HL-60 (cell line): ENCODE results near the gene NCMAP.

Experiments used
- DNase-seq, 2 experiments: peaks; one replicate each; pipeline ENCODE4 v3.0.0-alpha.2; 2010 to 2020; ENCODE audit warnings: low read depth in 1 of 2, low spot score in 1 of 2
- H3K27ac ChIP-seq: fragments of 250-450 bp; sonication (Bioruptor Pico); replicated peaks from 2 replicates; pipeline ENCODE4 v1.5.1; 2020; ENCODE audit warnings: mild to moderate bottlenecking, moderate library complexity
- H3K27me3 ChIP-seq: fragments of 250-450 bp; sonication (Bioruptor Pico); 2 replicates; pipeline ENCODE4 v1.5.1; 2021; ENCODE audit warnings: mild to moderate bottlenecking, moderate library complexity; ENCODE audit not compliant: insufficient read depth, poor library complexity, severe bottlenecking
- H3K4me3 ChIP-seq: replicated peaks from 2 replicates; pipeline ENCODE4 v1.5.1; 2011; ENCODE audit warnings: mild to moderate bottlenecking, control low read depth, low read length; ENCODE audit not compliant: insufficient read depth
- GABPA ChIP-seq: IDR thresholded peaks from 2 replicates; pipeline ENCODE4 v1.6.1; 2012; ENCODE audit warnings: low read depth
- POLR2AphosphoS5 ChIP-seq: IDR thresholded peaks from 2 replicates; pipeline ENCODE4 v1.6.1; 2012; ENCODE audit warnings: low read depth
- SPI1 ChIP-seq: IDR thresholded peaks from 2 replicates; pipeline ENCODE4 v1.6.1; 2012; ENCODE audit warnings: low read depth, mild to moderate bottlenecking, borderline replicate concordance
- TF ChIP-seq, protein P1 (sequence below): IDR thresholded peaks from 2 replicates; pipeline ENCODE4 v1.6.1; 2012; ENCODE audit warnings: low read depth; ENCODE audit not compliant: insufficient replicate concordance
- TF ChIP-seq, protein P2 (sequence below): IDR thresholded peaks from one replicate; pipeline ENCODE4 v1.5.1; 2011; ENCODE audit warnings: low read length, control low read depth, inconsistent platforms; ENCODE audit not compliant: insufficient read depth

NCMAP gene

DNA sequence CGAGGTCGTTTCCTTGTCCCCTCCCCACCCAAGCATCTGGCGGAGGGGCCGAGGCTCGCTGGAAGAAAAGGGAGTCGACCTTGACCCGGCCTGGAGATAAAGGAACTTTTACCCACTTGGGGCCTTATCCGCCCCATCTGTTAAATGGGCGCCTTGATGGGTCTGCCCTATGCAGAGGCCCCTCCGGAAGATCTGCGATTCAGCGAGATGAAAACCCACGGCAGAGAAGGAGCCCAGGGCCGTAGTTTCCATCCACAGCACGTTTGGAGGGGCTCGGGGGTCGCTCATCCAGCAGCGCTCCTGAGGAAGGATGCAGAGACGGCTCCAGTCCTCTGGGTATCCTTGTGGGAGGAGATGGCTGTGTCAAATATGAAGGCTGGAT lies 518 bp downstream of the NCMAP start:
- no peak overlapping the region for H3K4me3 ChIP-seq
- no peak for TF ChIP-seq SPI1
- TF ChIP-seq GABPA = no peak
- TF ChIP-seq, protein P1, sequence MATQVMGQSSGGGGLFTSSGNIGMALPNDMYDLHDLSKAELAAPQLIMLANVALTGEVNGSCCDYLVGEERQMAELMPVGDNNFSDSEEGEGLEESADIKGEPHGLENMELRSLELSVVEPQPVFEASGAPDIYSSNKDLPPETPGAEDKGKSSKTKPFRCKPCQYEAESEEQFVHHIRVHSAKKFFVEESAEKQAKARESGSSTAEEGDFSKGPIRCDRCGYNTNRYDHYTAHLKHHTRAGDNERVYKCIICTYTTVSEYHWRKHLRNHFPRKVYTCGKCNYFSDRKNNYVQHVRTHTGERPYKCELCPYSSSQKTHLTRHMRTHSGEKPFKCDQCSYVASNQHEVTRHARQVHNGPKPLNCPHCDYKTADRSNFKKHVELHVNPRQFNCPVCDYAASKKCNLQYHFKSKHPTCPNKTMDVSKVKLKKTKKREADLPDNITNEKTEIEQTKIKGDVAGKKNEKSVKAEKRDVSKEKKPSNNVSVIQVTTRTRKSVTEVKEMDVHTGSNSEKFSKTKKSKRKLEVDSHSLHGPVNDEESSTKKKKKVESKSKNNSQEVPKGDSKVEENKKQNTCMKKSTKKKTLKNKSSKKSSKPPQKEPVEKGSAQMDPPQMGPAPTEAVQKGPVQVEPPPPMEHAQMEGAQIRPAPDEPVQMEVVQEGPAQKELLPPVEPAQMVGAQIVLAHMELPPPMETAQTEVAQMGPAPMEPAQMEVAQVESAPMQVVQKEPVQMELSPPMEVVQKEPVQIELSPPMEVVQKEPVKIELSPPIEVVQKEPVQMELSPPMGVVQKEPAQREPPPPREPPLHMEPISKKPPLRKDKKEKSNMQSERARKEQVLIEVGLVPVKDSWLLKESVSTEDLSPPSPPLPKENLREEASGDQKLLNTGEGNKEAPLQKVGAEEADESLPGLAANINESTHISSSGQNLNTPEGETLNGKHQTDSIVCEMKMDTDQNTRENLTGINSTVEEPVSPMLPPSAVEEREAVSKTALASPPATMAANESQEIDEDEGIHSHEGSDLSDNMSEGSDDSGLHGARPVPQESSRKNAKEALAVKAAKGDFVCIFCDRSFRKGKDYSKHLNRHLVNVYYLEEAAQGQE = no peak
- TF ChIP-seq, protein P2, sequence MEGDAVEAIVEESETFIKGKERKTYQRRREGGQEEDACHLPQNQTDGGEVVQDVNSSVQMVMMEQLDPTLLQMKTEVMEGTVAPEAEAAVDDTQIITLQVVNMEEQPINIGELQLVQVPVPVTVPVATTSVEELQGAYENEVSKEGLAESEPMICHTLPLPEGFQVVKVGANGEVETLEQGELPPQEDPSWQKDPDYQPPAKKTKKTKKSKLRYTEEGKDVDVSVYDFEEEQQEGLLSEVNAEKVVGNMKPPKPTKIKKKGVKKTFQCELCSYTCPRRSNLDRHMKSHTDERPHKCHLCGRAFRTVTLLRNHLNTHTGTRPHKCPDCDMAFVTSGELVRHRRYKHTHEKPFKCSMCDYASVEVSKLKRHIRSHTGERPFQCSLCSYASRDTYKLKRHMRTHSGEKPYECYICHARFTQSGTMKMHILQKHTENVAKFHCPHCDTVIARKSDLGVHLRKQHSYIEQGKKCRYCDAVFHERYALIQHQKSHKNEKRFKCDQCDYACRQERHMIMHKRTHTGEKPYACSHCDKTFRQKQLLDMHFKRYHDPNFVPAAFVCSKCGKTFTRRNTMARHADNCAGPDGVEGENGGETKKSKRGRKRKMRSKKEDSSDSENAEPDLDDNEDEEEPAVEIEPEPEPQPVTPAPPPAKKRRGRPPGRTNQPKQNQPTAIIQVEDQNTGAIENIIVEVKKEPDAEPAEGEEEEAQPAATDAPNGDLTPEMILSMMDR = no peak
- TF ChIP-seq POLR2AphosphoS5 = no peak
- peaks cover 30% of the 10 kb centered on the region for H3K27me3 ChIP-seq
- H3K27ac ChIP-seq = no peak overlapping the region
- no peak for DNase-seq

DNA sequence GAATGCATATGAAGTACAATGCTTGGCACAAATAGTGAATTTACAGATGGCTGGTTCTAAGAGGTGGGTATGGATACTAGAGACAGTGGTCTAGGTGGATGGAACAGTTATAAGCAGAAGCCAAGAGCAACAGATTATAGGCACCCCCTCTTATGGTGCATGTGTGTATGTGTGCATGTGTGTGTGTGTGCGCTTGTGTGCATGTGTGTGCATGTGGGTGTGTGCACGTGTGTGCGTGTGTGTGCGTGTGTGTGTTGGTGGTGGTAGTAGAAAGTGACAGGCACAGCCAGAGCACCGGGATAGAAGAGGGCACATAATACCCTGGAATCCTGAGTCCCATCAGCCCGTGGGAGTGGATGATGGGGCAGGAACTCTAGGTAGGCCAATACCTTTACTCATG lies 1.3 kb downstream of the NCMAP start:
- Histone ChIP-seq H3K27ac (no peak overlapping the region), H3K27me3 (peaks cover 30% of the 10 kb centered on the region), H3K4me3 (no peak overlapping the region)
- TF ChIP-seq SPI1 (no peak), GABPA (no peak), POLR2AphosphoS5 (no peak)
- TF ChIP-seq, protein P1 = no peak
- TF ChIP-seq, protein P2 = no peak
- DNase-seq = no peak

DNA sequence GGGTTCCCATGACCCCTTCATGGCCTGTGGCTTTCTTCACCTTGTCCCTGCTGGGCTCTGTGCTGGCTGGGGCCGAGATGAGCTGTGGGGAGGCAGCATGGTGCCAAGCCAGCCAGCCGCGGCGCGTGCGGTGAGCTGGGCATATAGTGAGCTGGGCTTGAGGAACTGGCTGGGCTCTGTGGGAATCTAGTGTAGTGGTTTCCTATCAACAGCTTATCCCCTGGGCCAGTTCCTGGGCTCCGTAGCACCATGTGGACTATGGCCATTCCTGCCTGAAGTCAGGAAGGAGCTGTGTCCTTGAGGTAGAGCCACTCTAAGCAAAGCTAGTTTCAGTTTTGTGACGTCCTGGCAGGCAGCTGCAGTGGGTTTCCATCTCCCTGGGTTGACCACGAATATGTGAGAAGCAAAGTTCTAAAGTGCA lies 1.8 kb downstream of the NCMAP start:
- H3K4me3 ChIP-seq = no peak overlapping the region
- no peak overlapping the region for H3K27ac ChIP-seq
- no peak for DNase-seq
- TF ChIP-seq, protein P2 = no peak
- no peak for TF ChIP-seq POLR2AphosphoS5
- TF ChIP-seq GABPA = no peak
- TF ChIP-seq SPI1 = no peak
- TF ChIP-seq, protein P1 = no peak
- H3K27me3 ChIP-seq = peaks cover 30% of the 10 kb centered on the region
